Adrenal gland (tissue), 12 donors: ENCODE data around the gene SLIT3. TPM values are rescaled to one million over a fixed set of nuclear protein-coding genes. Genes with fewer than 3 reads are reported as not detected.

Source experiments
- DNase-seq, 7 donors: peaks; one replicate each; pipeline ENCODE4 v3.0.0-alpha.2; 2019 to 2020
- H3K27ac ChIP-seq, 5 donors: fragments of 200-600 bp; sonication (generic) in 4 of 5; 1 replicate in 3 of 5; 2 replicates in 2 of 5; pipeline versions ENCODE4 v1.5.1 to v1.8.0; 2016 to 2020; ENCODE audit warnings: mild to moderate bottlenecking in 1 of 5
- H3K27me3 ChIP-seq: fragments of 200-600 bp; 2 replicates; pipeline ENCODE4 v1.8.0; 2021
- H3K36me3 ChIP-seq, 2 donors: fragments of 200-600 bp; replicated peaks in 1 of 2; 1 replicate in 1 of 2; 2 replicates in 1 of 2; pipeline versions ENCODE4 v1.5.1 to v1.8.0; 2018 to 2022
- H3K4me1 ChIP-seq, 2 donors: fragments of 200-600 bp; replicated peaks in 1 of 2; 1 replicate in 1 of 2; 2 replicates in 1 of 2; pipeline versions ENCODE4 v1.5.1 to v1.8.0; 2018 to 2021
- H3K4me3 ChIP-seq, 4 donors: fragments of 200-600 bp; sonication (generic) in 3 of 4; one replicate each; pipeline ENCODE4 v1.5.1; 2016 to 2018
- H3K9me3 ChIP-seq, 3 donors: fragments of 200-600 bp; sonication (generic) in 1 of 3; replicated peaks in 1 of 3; 1 replicate in 2 of 3; 2 replicates in 1 of 3; pipeline versions ENCODE4 v1.5.1 to v1.8.0; 2016 to 2021
- POLR2A ChIP-seq, 2 donors: fragments of 450-650 bp; IDR thresholded peaks; one replicate each; pipeline ENCODE4 v1.6.1; 2017; ENCODE audit warnings: antibody characterized with exemption in 2 of 2, mild to moderate bottlenecking in 2 of 2, moderate library complexity in 1 of 2
- WGBS, 4 donors: extraction: QIAGEN DNeasy Blood & Tissue Kit in 2 of 4; methylation state at CpG; one replicate each; pipeline versions ENCODE4 v1.1.5 to v1.1.7; 2013 to 2017; 5-methylcytosine and 5-hydroxymethylcytosine counted together
- intact Hi-C, 2 donors: fragments of 100-400 bp; cut with DNase I; formaldehyde crosslinking; loops; one replicate each; pipeline versions ENCODE4 v1.14.1 to v1.15.0; 2022 to 2023
- polyA plus RNA-seq, 3 donors: library from polyadenylated mRNA; stranded (reverse); fragments of 200-250 nt in 2 of 3; fragments of 350-450 nt in 1 of 3; fragmentation: Illumina TruSeq in 1 of 3; extraction: RNeasy Lipid Tissue Mini Kit (QIAGEN cat#74804) in 1 of 3; gene quantifications; one replicate each; pipeline ENCODE4 v1.2.3, GENCODE V29; 2013 to 2014
- total RNA-seq, 9 donors: library from RNA; depleted of rRNA in 4 of 9; stranded (reverse); fragments of >200 nt in 4 of 9; fragments of 120-200 nt in 1 of 9; fragmentation: NEBNext Ultra II Directional in 1 of 9; extraction: Animal tissue kit (Norgen Biotek cat#: 25700) in 1 of 9; gene quantifications; one replicate each; pipeline versions ENCODE4 v1.1.0 to v1.2.4, GENCODE V29; 2013 to 2023
- TF ChIP-seq, protein P1 (sequence below), 6 experiments: fragments of 450-650 bp in 4 of 6; fragments of 200-600 bp in 2 of 6; sonication (generic) in 1 of 6; IDR thresholded peaks; 1 replicate in 5 of 6; 2 replicates in 1 of 6; pipeline versions ENCODE4 v1.5.1 to v1.8.0; 2016 to 2021; ENCODE audit warnings: antibody characterized with exemption in 6 of 6, mild to moderate bottlenecking in 2 of 6, moderate library complexity in 1 of 6
- donor health status: healthy with polysubstance abuse.
- donor health status: Bipolar disorder and iron deficiency.
- donor health status: DM: yes; HTN: yes; CAD: no.
- donor health status: DM: no; HTN: no; CAD: no.
- donor health status: DM: no; HTN: no; CAD: no.
- donor health status: DM: yes; HTN: yes; CAD: no.

The SLIT3 gene
- total and polyA plus RNA-seq, 12 donors, result 10.0 to 94.1 (median 32.8) TPM

DNA sequence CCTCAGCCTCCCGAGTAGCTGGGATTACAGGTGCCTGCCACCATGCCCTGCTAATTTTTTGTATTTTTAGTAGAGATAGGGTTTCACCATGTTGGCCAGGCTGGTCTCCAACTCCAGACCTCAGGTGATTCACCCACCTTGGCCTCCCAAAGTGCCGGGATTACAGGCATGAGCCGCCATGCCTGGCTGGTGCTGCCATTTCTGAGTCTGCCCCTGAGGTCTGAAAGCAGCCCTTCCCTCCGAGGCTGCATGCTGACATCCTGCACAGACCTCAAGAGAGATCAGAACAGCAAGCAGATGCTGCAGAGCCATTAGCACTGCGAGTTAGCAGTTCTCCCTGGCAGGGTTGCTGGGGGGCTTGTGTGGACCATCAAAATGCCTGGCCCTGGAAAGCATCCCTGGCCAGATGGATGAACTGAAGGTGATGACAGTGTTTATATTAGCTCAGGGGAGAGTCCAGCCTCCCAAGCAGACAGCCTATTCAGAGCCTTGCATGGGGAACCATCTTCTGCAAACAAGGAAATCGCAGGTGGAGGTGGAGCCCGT, 545.3 kb downstream of the SLIT3 start:
- H3K27ac ChIP-seq, result no peak overlapping the region
- 80 to 92% (median 85%) methylated on average over 5 to 7 of the region's 7 CpGs for WGBS, 4 donors
- intact Hi-C loops, result no loop called here
- no peaks in the 10 kb centered on the region for H3K9me3 ChIP-seq
- no peak for DNase-seq
- H3K36me3 ChIP-seq, result peaks cover 0 to 19% of the 10 kb centered on the region in 2 donors
- H3K4me3 ChIP-seq, result no peak overlapping the region
- no peaks in the 10 kb centered on the region for H3K4me1 ChIP-seq
- TF ChIP-seq POLR2A (IDR thresholded peaks at IDR 0.05), result no peak
- TF ChIP-seq, protein P1, sequence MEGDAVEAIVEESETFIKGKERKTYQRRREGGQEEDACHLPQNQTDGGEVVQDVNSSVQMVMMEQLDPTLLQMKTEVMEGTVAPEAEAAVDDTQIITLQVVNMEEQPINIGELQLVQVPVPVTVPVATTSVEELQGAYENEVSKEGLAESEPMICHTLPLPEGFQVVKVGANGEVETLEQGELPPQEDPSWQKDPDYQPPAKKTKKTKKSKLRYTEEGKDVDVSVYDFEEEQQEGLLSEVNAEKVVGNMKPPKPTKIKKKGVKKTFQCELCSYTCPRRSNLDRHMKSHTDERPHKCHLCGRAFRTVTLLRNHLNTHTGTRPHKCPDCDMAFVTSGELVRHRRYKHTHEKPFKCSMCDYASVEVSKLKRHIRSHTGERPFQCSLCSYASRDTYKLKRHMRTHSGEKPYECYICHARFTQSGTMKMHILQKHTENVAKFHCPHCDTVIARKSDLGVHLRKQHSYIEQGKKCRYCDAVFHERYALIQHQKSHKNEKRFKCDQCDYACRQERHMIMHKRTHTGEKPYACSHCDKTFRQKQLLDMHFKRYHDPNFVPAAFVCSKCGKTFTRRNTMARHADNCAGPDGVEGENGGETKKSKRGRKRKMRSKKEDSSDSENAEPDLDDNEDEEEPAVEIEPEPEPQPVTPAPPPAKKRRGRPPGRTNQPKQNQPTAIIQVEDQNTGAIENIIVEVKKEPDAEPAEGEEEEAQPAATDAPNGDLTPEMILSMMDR (IDR thresholded peaks at IDR 0.05), result no peak
- H3K27me3 ChIP-seq, result no peaks in the 10 kb centered on the region

DNA sequence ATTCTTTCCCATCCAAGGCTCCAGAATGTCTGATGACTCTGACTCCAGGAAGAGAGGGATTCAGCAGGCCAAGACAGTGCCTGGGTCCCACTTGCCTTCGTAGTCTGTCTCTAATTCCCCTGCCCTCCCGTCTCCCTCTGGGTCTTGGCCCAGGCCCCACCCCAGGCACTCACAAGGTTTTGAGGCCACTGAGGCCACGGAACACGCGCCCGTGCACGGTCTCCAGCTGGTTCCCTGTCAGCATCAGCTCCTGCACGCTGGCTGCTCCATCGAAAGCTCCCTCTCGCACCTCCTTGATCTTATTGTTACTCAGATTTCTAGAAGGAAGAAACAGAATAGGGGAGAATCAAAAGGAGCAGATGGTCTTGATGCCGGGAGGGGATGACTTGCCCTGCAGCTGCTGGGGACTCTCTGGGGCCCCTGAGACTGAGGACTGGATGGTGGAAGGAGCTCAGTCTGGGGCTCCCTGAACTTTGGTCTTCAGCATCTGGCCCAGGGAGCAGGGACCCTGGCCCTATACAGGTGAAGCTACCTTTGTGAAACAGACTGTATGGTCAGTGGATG, 547.2 kb downstream of the SLIT3 start:
- Histone ChIP-seq H3K27me3 (no peaks in the 10 kb centered on the region), H3K36me3 (peaks cover 0 to 10% of the 10 kb centered on the region in 2 donors), H3K4me3 (no peak overlapping the region), H3K27ac (no peak overlapping the region), H3K9me3 (no peaks in the 10 kb centered on the region), H3K4me1 (no peaks in the 10 kb centered on the region)
- TF ChIP-seq, protein P1 (IDR thresholded peaks at IDR 0.05), result no peak
- TF ChIP-seq POLR2A (IDR thresholded peaks at IDR 0.05), result no peak
- intact Hi-C loops, result no loop called here
- peak in 1 of 7 donors; percentile 7 for DNase-seq
- 87 to 90% (median 89%) methylated on average over 11 of the region's 11 CpGs for WGBS, 4 donors

DNA sequence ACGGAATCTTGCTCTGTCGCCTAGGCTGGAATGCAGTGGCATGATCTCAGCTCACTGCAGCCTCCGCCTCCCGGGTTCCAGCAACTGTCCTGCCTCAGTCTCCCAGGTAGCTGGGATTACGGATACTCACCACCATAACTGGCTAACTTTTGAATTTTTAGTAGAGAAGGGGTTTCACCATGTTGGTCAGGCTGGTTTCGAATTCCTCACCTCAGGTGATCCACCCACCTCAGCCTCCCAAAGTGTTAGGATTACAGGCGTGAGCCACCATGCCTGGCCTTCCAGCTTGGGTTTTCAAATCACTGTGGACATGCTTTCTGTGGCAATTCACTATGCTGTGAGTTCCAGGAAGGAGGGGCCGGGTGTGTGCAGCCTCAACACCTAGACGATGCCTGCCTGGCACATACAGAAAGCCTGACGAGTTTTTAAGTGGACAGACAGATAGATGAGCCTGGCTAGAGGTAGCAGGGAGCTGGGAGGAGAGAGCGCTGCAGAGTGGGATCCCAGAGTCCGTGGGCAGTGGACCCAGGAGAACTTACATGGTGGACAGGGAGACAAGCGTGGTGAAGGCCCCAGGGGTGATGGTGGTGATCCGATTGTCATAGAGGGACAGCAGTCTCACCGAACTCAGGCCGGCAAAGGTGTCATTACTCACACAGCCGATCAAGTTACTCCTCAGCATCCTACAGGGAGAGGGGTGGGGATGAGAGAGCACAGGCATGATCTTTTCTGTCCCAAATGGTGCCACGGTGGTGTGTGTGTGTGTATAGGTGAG, 548.3 kb downstream of the SLIT3 start:
- H3K27ac ChIP-seq, result no peak overlapping the region
- no peaks in the 10 kb centered on the region for H3K27me3 ChIP-seq
- no peak overlapping the region for H3K4me3 ChIP-seq
- WGBS, 4 donors, result 82 to 87% (median 85%) methylated on average over 17 to 18 of the region's 18 CpGs
- DNase-seq, result peak in 1 of 7 donors; percentile 40
- TF ChIP-seq POLR2A (IDR thresholded peaks at IDR 0.05), result no peak
- TF ChIP-seq, protein P1 (IDR thresholded peaks at IDR 0.05), result no peak
- intact Hi-C loops, result no loop called here
- no peaks in the 10 kb centered on the region for H3K9me3 ChIP-seq
- H3K4me1 ChIP-seq, result no peaks in the 10 kb centered on the region
- H3K36me3 ChIP-seq, result peaks cover 0 to 17% of the 10 kb centered on the region in 2 donors

- intact Hi-C loops, result no loop called here
- H3K36me3 ChIP-seq, result peaks cover 0 to 18% of the 10 kb centered on the region in 2 donors
- 84 to 88% (median 86%) methylated on average over 3 of the region's 3 CpGs for WGBS, 4 donors
These were observed 548.9 kb downstream of the SLIT3 start for GRCh38 chr5:168752012-168752411.

More at GRCh38 chr5:168752012-168752411, 548.9 kb downstream of the SLIT3 start:
- Histone ChIP-seq H3K27ac (no peak overlapping the region), H3K9me3 (no peaks in the 10 kb centered on the region), H3K27me3 (no peaks in the 10 kb centered on the region), H3K4me1 (no peaks in the 10 kb centered on the region), H3K4me3 (no peak overlapping the region)
- TF ChIP-seq POLR2A (IDR thresholded peaks at IDR 0.05), result no peak
- TF ChIP-seq, protein P1 (IDR thresholded peaks at IDR 0.05), result no peak
- peak in 1 of 7 donors; percentile 35 for DNase-seq
